Upper lobe of left lung (tissue), 6 donors: ENCODE data around the gene RDH5. TPM values are rescaled to one million over a fixed set of nuclear protein-coding genes. Genes with fewer than 3 reads are reported as not detected.

Experiments
- ATAC-seq, 2 donors: fragments of 200-7000 bp; cut with Tn5 transposase; one replicate each; pipeline ENCODE4 v1.9.1; 2022; ENCODE audit warnings: mild to moderate bottlenecking in 2 of 2, moderate library complexity in 2 of 2; ENCODE audit not compliant: low FRiP score in 2 of 2
- DNase-seq, 2 donors: peaks; one replicate each; pipeline ENCODE4 v3.0.0-alpha.2; 2019 to 2020
- H3K27ac ChIP-seq, 4 donors: fragments of 200-600 bp; sonication (generic); one replicate each; pipeline ENCODE4 v1.5.1; 2016 to 2019
- H3K27me3 ChIP-seq, 4 donors: fragments of 200-600 bp; sonication (generic); one replicate each; pipeline ENCODE4 v1.5.1; 2017 to 2019
- H3K36me3 ChIP-seq, 4 donors: fragments of 200-600 bp; sonication (generic); one replicate each; pipeline ENCODE4 v1.5.1; 2016 to 2019
- H3K4me1 ChIP-seq, 4 donors: fragments of 200-600 bp; sonication (generic); one replicate each; pipeline ENCODE4 v1.5.1; 2018 to 2019
- H3K4me3 ChIP-seq, 4 donors: fragments of 200-600 bp; sonication (generic); one replicate each; pipeline ENCODE4 v1.5.1; 2017 to 2019; ENCODE audit warnings: mild to moderate bottlenecking in 2 of 4, moderate library complexity in 1 of 4
- H3K9me3 ChIP-seq, 4 donors: fragments of 200-600 bp; sonication (generic); one replicate each; pipeline ENCODE4 v1.5.1; 2018 to 2019
- EP300 ChIP-seq, 4 donors: sonication (generic); formaldehyde crosslinking; IDR thresholded peaks; one replicate each; pipeline ENCODE4 v1.5.1; 2017; ENCODE audit warnings: antibody characterized with exemption in 4 of 4, control low read depth in 2 of 4
- POLR2A ChIP-seq, 4 donors: fragments of 450-650 bp; IDR thresholded peaks; one replicate each; pipeline ENCODE4 v1.5.1; 2016 to 2017; ENCODE audit warnings: antibody characterized with exemption in 4 of 4, mild to moderate bottlenecking in 2 of 4
- POLR2AphosphoS5 ChIP-seq, 2 donors: sonication (generic); formaldehyde crosslinking; IDR thresholded peaks; one replicate each; pipeline ENCODE4 v1.5.1; 2017; ENCODE audit warnings: antibody characterized with exemption in 2 of 2
- WGBS, 2 donors: methylation state at CpG; one replicate each; pipeline ENCODE4 v1.1.5; 2017 to 2018; 5-methylcytosine and 5-hydroxymethylcytosine counted together
- total RNA-seq, 6 donors: library from RNA; depleted of rRNA in 4 of 6; stranded (reverse); fragments of >200 nt in 4 of 6; gene quantifications; one replicate each; pipeline versions ENCODE4 v1.1.0 to v1.2.1, GENCODE V29; 2016 to 2021
- TF ChIP-seq, protein P1 (sequence below), 6 experiments: fragments of 450-650 bp in 4 of 6; fragments of 200-600 bp in 2 of 6; sonication (generic) in 2 of 6; IDR thresholded peaks; one replicate each; pipeline ENCODE4 v1.5.1; 2016 to 2019; ENCODE audit warnings: antibody characterized with exemption in 6 of 6
- donor health status: DM: no; HTN: no; CAD: no; lungs with moderate emphysema.
- donor health status: DM: no; HTN: yes; CAD: no; lungs with severe emphysema.

The RDH5 gene
- total RNA-seq, 6 donors from 2014 or later, result 3.8 to 37.7 (median 5.6) TPM

DNA sequence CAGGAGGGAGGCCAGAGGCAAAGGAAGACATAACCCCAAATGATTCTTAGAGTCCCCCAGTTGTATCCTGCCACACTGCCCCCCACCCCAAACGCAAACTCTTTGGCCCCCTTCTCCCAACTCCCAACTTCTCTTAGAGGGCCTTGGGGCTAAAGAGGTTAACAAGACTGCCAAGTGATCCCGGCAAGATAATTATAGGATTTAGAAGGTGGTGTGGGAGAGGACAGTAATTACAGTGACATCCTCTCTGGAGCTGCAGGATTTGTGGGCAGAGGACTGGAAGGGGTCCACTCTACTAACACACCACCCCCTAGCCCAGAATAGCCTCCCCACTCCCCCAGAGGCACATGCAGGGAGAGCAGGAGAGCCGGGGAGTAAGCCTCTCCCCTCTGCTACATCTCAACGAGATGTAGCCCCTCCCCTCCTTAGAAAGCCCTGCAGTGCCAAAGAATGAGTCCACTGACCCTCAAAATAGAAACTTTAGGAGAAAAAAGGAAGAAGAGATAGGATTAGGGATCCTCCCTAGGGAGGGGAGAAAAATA is 17.5 kb downstream of the RDH5 start:
- Histone ChIP-seq H3K4me3 (peak overlapping the region in 2 of 4 donors; percentile 53 to 61), H3K27ac (peak overlapping the region; percentile 10 to 77 (median 66)), H3K9me3 (no peaks in the 10 kb centered on the region), H3K36me3 (no peaks in the 10 kb centered on the region), H3K4me1 (peaks cover 16 to 23% (median 19%) of the 10 kb centered on the region in 4 donors), H3K27me3 (no peaks in the 10 kb centered on the region)
- WGBS, 2 donors, result 17 to 23% methylated on average over 3 to 4 of the region's 4 CpGs
- ATAC-seq, result peak; percentile 2 to 24
- no peak for DNase-seq
- TF ChIP-seq EP300 (IDR thresholded peaks at IDR 0.05) (no peak), POLR2A (IDR thresholded peaks at IDR 0.05) (no peak), POLR2AphosphoS5 (IDR thresholded peaks at IDR 0.05) (no peak)
- TF ChIP-seq, protein P1, sequence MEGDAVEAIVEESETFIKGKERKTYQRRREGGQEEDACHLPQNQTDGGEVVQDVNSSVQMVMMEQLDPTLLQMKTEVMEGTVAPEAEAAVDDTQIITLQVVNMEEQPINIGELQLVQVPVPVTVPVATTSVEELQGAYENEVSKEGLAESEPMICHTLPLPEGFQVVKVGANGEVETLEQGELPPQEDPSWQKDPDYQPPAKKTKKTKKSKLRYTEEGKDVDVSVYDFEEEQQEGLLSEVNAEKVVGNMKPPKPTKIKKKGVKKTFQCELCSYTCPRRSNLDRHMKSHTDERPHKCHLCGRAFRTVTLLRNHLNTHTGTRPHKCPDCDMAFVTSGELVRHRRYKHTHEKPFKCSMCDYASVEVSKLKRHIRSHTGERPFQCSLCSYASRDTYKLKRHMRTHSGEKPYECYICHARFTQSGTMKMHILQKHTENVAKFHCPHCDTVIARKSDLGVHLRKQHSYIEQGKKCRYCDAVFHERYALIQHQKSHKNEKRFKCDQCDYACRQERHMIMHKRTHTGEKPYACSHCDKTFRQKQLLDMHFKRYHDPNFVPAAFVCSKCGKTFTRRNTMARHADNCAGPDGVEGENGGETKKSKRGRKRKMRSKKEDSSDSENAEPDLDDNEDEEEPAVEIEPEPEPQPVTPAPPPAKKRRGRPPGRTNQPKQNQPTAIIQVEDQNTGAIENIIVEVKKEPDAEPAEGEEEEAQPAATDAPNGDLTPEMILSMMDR (IDR thresholded peaks at IDR 0.05), result no peak

DNA sequence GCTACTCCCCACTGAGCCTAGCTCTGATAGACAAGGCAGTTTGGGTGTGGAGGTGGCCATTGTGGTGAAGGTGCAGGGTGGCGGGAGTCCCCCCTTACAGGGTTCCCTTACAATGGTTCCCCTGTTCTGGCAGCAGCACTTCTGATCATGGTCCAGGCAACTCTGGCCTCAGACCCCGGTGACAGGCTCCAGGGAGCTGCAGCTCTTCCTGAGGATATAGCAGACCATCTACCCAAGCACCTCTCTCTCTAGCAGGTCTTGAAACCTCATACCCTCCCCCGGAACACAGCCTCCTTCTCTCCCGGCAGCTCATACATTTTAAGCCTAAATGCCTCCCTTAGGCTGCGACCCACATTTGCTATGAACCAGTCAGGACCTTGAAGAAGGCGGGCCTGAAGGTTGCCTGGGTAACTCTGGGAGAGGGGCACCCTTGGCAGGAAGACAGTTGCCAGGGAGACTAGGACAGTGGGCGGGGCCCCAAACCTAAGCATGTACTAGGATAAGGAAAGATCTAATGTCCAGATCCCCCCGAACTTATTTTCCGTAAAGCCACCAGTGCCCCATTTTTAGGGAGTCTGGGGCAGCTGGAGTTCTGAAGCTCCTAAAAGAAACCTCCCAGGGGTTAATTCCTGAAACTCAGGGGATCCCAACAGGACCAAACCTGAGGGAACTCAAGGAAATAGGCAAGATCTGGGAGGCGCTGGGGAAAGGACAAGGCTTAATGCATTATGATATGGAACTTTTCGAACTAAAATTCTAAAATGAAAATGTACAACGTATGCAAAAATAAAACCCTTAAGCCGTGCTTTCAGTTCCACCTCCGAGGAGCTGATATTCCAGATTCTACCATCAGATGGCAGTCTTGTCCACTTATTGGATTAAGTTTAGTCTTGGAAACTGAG is 18.2 kb downstream of the RDH5 start:
- Histone ChIP-seq H3K27ac (peak overlapping the region; percentile 10 to 77 (median 66)), H3K4me1 (peaks cover 16 to 24% (median 21%) of the 10 kb centered on the region in 4 donors), H3K36me3 (no peaks in the 10 kb centered on the region), H3K9me3 (no peaks in the 10 kb centered on the region), H3K27me3 (no peaks in the 10 kb centered on the region), H3K4me3 (peak overlapping the region; percentile 42 to 61 (median 48))
- DNase-seq (peak in 1 of 2 donors; percentile 88), ATAC-seq (peak; percentile 86 to 88)
- no peak for TF ChIP-seq POLR2AphosphoS5 (IDR thresholded peaks at IDR 0.05)
- TF ChIP-seq POLR2A (IDR thresholded peaks at IDR 0.05), result no peak
- TF ChIP-seq, protein P1 (IDR thresholded peaks at IDR 0.05), result peak; percentile 87 to 95 (median 93)
- no peak for TF ChIP-seq EP300 (IDR thresholded peaks at IDR 0.05)
- WGBS, 2 donors, result 1 to 8% methylated on average over 12 to 14 of the region's 14 CpGs

DNA sequence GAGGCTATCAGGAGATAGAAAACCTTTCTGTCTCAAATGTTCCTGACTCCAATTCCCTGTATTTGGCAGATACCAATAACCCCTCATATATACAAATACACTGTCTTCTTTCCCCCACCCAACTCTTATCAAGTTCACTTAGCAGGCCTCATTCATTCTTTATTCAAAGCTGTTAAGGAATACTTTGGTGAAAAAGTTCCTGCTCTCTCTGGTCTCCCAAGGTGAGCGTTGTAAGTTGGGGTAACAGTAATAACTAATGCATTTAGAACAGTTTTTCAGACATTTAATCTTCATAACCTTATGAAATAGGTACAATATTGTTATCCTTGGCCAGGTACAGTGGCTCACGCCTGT is 18.8 kb downstream of the RDH5 start:
- H3K27me3 ChIP-seq, result peaks cover 0 to 4% (median under 1%) of the 10 kb centered on the region in 4 donors
- ATAC-seq (no peak), DNase-seq (no peak)
- 71 to 76% methylated on average over 2 of the region's 2 CpGs for WGBS, 2 donors
- peak overlapping the region in 3 of 4 donors; percentile 43 to 61 (median 53) for H3K4me3 ChIP-seq
- TF ChIP-seq POLR2AphosphoS5 (IDR thresholded peaks at IDR 0.05) (no peak), EP300 (IDR thresholded peaks at IDR 0.05) (no peak), POLR2A (IDR thresholded peaks at IDR 0.05) (no peak)
- TF ChIP-seq, protein P1 (IDR thresholded peaks at IDR 0.05), result no peak
- no peaks in the 10 kb centered on the region for H3K9me3 ChIP-seq
- no peak overlapping the region for H3K27ac ChIP-seq
- H3K36me3 ChIP-seq, result no peaks in the 10 kb centered on the region
- H3K4me1 ChIP-seq, result peaks cover 22 to 30% (median 27%) of the 10 kb centered on the region in 4 donors

DNA sequence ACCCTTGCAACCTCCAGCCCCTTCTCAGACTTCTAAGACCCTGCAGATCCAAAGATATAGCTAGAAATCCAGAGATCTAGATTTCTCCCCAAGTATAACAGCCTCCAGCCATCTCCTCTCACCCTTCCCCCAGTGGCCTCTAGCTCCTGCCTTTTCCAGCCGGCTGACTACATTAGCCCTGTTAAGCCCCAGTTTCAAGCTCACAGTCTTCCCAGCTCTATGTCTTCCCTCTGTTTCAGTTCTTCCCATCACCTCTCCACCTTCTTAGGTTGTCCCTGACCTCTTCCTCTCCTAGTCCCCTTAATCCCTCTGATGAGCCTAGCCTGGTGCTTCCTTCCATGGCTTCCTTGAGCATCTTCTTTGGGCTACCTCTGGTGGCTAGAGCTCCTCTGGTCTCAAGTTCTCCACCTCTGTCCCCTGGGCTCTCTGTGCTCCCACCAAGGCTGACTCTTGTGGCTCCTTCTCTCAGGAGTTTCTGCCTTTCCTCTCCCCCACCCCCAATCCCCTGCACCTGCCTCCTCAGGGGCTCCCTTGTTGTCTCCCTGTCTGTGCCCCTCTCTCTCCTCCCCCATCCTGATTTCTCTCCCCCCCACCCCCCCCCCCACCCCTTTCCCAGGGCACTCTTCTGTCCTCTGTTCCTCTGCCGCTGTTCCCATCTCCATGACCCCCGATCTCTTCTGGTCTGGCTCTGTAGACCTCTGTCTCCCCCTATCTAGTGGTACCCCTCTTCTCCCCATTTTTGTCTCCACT is 21.9 kb downstream of the RDH5 start:
- DNase-seq (peak in 1 of 2 donors; percentile 0), ATAC-seq (no peak)

More for the DNA sequence above, 21.9 kb downstream of the RDH5 start:
- H3K4me3 ChIP-seq, result no peak overlapping the region
- peak overlapping the region in 1 of 4 donors; percentile 74 for H3K27ac ChIP-seq
- H3K4me1 ChIP-seq, result peaks cover 24 to 43% (median 36%) of the 10 kb centered on the region in 4 donors
- peaks cover 0 to 4% (median 2%) of the 10 kb centered on the region in 4 donors for H3K27me3 ChIP-seq
- TF ChIP-seq, protein P1 (IDR thresholded peaks at IDR 0.05), result no peak
- no peak for TF ChIP-seq POLR2AphosphoS5 (IDR thresholded peaks at IDR 0.05)
- TF ChIP-seq EP300 (IDR thresholded peaks at IDR 0.05), result no peak
- no peak for TF ChIP-seq POLR2A (IDR thresholded peaks at IDR 0.05)
- H3K36me3 ChIP-seq, result no peaks in the 10 kb centered on the region
- WGBS, 2 donors, result 22 to 28% methylated on average over 3 of the region's 3 CpGs
- H3K9me3 ChIP-seq, result no peaks in the 10 kb centered on the region
